ENCODE results near the gene AMIGO3.
"Not testable (repeated sequence)": the region's sequence is repeated elsewhere in the genome, so short reads cannot be mapped to it uniquely, and the experiment has no call there.

AMIGO3 gene

DNA sequence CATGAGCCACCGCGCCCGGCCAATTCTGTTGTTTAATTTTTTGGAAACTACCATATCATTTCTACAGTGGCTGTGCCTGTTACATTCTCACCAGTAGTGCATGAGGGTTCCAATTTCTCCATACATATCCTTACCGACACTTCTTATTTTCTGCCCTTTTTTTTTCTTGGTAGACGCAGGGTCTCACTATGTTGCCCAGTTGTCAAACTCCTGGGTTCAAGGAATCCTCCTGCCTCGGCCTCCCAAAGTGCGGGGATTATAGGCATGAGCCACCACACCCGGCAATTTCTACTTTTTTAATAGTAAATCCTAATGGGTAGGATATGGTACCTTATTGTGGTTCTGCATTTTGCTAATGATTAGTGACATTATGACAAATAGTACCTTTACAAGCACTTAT is 9.6 kb downstream of the AMIGO3 start:
- no peak for DNase-seq (ENCODE audit: low spot score)

DNA sequence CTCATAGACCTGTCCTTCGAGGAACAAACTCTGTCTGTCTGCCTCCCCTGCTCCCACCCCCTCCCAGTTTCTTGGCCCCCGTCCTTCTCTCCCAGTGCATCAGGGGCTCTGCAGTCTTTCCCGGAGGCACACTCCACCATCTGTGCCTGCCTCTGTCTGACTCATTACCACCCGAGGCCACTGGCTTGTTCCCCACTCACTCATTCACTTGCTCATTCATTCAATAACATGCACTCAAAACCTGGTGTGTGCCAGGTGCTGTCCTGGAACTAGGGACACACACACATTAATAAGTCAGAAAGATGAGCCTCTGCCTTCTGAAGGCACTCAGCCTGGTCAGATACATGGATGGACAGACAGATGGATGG is 12.4 kb downstream of the AMIGO3 start:
- peak; percentile 26 for DNase-seq (ENCODE audit: low spot score)

DNA sequence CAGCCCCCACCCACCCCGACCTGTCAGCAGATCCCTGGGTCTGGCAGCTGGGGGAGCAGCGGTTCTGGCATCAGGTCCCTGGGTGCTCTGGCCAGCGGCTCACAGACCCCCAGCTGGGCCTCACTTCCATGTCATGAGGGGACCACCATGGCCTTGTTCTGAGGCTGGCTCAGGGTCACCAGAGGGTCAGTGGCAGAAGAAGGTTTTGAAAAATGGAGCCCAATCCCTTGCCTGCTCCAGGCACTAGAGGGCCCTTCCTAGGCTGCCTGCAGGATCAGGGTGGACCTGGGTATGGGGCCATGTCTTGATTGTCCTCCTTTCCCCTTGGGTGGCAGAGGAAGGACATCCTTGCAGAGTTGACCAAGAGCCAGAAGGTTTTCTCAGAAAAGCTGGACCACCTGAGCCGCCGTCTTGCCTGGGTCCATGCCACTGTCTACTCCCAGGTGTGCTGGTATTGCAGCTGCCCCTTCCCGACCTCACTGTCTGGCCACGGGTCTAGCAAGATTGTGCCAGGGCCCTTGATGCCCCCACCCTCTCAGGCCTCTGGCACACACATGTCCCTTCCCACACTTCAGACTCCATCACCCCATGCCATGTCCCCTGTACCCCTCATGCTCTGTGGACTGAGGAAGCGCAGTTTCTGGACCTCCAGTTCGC is 12.9 kb downstream of the AMIGO3 start:
- DNase-seq (ENCODE audit: low spot score): no peak

DNA sequence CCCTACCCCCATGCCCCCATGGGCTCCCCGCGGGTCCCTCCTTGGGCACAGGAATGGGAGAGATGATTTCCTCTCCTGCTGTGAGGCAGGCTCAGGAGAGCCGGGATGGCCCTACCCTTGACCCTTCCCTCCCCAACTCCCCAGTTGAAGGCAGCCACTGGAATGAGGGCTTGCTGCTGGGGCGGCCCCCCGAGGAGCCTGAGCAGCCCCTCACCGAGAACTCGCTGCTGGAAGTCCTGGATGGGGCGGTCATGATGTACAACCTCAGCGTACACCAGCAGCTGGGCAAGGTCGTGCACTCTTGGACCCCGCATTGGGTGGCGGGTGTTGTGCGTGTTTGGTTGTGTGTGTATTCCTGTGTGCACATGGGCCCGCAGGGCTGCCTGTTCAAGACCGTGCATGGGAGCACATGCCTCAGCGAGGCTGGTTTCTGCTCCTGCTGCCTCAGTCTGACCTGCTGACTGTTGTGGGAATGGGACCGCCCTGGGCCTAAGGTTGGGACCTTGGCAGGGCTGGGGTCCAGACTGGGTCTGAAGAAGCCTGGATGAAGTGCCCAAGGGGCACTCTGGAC is 14.0 kb downstream of the AMIGO3 start:
- no peak for DNase-seq (ENCODE audit: low spot score)

DNA sequence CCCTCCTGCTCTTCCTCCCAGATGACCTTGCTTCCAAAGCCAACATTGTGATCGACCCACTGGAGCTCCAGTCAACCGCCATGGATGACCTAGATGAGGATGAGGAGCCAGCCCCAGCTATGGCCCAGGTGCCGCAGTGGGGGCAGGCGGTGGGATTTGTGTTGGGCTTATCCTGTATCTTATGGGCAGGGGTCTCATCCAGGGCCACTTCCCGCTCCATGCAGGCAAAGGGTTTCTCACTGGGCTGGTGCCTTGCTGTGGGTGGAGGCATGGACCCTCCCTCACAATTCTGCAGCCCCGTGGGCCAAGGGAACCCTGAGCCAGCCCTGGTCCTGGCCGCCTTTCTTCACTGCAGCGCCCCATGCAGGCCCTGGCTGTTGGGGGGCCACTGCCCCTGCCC is 14.9 kb downstream of the AMIGO3 start:
- no peak for DNase-seq (ENCODE audit: low spot score)

DNA sequence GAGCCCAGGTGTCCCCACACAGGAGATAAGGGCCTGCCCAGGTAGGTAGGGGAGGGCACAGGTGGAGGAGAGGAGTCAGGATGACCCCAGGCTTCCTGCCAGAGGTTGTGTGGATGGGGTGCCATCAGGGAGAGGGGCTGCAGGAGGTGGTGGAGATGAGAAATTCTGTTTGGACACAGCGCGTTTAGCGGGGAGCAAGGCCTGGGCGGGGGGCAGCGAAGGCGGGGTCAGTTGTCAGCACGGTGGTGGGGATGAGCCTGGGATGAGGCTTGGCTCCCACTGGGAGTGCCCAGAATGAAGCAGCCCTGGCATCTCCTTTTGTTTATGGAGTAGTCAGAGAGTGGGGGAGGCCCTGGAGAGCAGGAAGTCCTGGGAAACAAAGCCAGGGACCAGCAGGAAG is 15.5 kb downstream of the AMIGO3 start:
- no peak for DNase-seq (ENCODE audit: low spot score)

DNA sequence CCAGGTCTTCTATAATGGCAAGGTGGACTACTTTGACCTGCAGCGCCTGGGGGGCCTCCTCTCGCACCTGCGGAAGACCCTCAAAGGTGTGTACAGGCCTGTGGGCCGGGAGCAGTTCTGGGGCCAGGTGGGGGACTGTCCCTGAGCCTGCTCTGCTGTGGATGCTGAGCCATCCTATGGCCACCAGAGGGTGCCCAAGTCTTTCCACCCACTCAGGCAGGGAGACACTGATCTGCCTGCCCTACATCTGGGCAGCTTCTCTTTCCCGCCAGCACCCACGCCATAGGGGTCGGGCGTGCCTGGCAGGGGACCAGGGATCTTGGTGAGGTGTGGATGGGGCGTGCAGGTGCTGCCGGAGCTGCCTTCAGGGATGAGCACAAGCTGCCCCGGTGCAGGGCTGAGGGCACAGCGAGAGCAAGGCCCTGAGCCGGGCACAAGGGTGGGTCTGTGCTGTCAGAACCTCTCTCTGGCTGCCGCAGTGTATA is 16.0 kb downstream of the AMIGO3 start:
- peak; percentile 89 for DNase-seq (ENCODE audit: low spot score)

DNA sequence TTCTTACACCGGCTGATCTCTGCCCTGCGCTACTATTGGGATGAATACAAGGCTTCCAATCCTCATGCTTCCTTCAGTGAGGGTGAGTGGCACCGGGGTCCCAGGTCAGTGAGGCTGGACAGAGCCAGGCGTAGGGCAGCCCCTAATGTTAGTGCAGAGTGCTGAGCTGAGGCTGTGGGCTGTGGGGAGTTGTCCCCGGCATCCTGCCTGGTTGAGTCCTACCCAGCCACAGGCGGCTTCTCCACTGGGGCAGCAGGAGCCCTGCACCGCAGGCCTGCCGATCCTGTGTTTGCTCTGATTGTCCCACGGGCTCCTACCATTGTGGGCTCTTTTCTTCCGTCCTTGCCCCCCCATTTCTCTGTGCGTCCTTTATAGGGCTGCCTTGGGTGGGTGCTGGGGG is 16.8 kb downstream of the AMIGO3 start:
- DNase-seq (ENCODE audit: low spot score): no peak

DNA sequence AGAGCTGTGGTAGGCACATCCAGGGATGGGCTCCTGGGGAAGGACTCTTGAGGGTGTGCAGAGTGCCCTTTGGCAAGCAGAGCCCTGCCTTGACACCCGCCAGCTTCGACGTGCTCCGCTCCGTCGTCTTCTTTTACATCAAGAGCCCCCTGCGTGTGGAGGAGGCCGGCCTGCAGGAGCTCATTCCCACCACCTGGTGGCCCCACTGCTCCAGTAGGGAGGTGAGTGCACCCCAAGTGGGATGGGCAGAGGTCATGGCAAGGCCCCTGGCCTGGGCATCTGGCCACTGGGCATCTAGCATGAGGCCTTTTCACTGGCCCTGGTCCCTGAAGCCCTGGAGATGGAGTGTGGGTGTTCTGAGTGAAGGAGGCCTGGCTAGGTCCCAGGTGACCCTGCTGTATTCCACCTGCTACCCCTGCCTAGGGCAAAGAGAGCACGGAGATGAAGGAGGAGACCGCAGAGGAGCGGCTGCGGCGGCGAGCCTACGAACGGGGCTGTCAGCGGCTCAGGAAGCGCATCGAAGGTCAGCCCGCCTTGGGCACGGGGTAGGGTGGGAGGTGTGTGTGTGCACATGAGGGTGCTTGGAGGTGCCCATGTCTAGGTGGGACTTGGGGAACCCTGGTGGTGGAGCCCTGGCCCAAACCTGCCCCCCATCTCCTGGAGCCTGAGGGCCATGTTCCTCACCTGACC is 18.0 kb downstream of the AMIGO3 start:
- peak; percentile 43 for DNase-seq (ENCODE audit: low spot score)

DNA sequence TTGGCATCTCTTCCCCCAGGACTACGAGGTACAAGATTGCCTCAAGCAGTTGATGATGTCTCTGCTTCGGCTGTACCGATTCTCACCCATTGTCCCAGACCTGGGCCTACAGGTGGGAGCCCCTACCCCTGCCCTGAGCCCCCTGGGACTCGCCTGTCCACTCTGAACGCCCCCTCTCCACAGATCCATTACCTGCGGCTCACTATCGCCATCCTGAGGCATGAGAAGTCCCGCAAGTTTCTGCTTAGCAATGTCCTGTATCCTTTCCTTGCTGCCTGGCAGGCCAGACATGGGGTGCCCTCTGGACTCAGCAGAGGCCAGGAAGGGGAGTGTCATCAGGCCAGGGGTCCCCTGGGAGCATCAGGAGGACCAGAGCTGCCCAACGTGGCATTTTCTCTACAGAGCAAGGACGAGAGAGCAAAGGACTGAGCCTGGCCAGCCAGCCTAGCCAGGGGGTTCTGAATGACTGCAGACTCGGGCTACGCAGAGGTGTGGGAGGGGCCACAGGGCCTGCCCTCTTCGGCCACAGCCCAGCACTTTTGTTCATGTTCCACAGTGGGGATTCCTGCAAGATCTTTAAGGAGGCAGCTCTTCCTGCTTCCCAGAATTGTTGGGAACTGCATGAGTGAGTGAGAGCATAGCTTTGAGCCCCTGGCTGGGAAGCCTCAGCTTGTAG is 18.9 kb downstream of the AMIGO3 start:
- DNase-seq (ENCODE audit: low spot score): no peak

DNA sequence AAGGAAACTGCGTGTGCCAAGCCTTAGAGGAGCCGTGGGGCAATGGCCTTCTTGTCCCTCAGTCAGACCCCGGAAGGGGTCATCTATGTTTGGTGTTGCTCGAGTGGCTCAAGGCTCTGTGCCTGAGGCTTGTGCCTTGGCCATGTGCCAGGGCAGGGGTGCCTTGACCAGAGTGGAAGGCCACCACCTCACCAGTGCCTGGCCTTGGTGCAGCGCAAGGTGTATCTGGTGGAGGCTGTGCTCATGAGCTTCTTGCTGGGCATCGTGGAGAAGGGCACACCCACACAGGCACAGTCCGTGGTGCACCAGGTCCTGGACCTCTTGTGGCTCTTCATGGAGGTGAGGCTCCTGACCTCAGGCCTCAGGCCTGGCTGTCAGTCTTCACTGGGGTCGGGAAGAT is 19.5 kb downstream of the AMIGO3 start:
- no peak for DNase-seq (ENCODE audit: low spot score)

DNA sequence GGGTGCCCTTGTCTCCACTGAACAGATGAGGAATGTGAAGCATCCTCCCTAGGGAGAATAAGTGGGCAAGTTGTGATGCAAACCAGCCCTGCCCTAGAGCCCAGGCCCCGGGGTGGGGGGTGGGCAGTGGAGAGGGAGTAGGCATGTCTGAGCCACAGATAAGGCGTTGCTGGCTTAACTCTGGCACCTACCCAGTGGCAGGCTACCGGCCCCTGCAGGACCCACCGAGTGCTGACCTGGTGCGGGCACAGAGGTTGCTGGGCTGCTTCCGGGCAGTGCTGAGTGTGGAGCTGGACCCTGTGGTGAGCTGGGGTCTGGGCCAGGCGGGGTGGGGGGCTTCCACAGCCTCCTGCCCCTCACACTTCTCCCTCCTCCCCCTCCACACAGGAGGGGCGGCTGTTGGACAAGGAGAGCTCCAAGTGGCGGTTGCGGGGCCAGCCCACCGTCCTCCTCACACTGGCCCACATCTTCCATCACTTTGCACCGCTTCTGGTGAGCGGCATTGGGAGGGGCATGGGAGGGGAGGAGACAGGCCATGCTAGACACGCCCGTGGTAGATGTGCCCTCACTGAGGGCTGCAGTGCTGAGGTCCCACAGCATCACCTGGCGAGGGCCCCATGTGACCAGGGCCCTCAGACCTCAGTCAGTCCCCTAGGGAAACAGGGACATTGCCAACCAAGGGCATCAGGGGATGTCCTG is 20.1 kb downstream of the AMIGO3 start:
- peak; percentile 36 for DNase-seq (ENCODE audit: low spot score)

DNA sequence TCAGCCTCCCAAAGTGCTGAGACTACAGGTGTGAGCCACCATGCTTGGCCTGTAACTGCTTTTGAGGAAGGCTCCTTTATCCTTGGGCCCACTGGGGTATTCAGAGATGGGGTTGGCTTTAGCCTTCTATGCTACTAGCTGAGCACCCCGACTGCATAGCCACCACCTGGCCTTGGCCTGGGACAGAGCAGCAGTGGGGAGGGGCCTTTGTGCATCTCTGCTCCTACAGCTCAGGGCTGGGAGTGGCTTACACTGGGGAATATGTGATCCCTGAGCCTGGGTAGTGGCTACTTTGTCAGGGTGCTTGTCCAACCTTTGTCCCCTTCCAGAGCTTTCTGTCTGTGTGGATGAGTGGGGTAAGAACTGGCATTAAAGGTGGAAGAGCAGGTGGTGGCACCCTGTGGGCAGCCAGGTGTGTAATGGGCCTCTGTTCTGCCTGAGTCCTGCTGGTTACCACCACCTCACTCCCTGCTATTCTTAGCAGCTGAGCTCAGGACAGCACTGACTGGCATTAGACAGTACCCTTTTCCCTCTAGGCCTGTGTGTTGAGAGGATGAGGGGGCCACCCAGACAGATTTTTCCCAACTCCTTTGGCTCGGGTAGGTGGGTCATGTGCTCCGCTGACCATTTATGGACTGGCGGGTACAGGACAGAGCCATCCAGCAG is 24.0 kb downstream of the AMIGO3 start:
- not testable (repeated sequence) for DNase-seq (ENCODE audit: low spot score)

DNA sequence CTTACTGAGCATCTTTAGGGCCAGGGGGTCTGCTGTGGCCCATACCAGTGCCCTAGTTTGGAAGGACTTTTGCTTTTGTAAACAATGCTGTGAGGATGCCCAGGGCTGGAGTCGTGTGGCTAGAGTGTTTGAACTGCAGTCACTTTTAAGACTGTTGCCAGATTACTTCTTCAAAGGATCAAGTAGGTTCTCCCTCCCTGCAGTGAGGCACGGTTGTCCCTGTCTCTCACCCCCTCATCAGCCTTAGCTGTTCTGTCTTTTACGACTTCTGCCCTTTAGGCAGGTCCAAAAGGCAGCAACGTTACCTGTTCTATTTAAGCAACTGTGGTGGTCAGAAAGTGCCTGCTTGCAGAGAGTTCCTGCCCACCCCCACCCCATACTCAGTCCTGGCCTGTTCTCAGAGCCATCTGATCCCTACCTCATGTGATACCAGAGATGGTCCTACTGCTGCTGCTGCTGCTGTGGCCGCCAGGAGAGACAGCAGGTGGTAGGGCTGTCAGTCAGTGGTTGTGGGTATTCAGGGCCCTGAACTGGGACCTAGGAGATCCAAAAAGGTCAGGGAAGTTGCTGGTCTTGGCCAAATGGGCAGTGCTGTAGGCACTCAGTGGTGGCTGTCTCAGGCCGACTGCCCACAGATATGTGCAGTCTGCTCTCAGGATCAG is 24.9 kb downstream of the AMIGO3 start:
- DNase-seq (ENCODE audit: low spot score): not testable (repeated sequence)

DNA sequence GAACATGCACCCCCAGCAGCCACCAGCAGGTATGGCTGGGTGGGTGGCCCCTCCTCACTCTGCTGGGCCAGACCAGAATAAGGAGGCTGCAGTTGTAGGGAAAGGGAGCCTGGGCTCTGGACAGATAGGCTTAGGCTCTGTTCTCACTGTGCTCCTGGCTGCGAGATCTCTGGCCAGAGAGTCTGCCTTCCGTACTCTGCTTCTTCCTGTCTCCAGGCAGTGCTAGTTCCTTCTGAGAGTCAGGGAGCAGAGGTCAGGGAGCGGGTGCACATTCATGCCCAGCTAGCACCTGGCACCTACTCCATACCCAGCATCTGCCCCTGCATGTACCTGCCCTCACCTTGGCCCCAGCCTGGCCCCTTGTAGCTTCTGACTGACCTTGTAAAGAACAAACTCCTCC is 28.0 kb downstream of the AMIGO3 start:
- not testable (repeated sequence) for DNase-seq (ENCODE audit: low spot score)

DNA sequence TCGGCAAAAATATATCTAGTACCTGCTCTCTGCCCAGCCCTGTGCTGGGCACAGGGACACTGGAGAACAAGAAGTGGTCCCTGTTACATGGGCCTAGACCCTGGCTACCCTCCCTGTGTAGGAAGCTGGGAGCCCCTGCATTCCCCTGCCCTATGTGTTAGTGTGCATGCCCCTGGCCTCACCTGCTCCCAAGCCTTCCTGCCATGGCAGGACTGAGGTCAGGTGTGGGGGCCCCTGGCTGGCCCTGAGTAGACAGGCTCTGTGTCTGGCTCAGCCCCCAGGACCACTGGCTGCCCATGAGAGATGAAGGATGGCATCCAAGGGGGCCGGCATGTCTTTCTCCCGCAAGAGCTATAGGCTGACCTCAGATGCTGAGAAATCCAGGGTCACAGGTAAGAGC is 28.6 kb downstream of the AMIGO3 start:
- DNase-seq (ENCODE audit: low spot score): not testable (repeated sequence)

DNA sequence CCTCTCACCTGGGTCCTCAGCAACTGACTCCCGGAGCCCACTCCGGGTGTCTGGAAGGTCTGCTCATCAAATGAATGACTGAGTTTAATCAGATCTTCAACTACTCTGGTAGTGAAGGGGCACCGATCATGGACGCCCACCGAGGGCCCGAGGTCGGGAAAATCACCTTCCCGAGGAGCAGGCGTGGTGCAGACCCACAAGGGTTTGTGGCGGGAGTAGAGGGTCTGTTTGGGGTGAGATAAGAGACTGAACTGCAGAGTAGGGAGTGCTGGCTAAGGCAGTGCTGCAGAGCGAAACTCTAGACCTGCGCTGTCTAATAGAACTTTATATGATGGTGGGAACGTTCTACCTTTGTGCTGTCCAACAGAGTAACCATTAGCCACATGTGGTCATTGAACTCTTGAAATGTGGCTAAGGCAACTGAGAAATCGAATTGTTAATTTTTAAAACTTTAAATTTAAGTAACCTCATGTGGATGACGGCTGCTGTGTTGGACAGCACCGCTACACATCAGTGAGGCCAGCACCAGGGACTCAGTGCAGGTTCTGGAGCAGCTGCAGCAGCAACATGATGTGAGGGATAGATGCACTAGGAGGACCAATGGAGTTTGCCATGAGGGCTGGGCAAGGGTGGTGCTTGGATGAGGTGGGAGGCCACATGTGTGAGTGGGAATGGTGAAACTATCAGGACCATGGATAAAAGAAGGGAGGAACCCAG is 29.4 kb downstream of the AMIGO3 start:
- DNase-seq (ENCODE audit: low spot score): not testable (repeated sequence)

DNA sequence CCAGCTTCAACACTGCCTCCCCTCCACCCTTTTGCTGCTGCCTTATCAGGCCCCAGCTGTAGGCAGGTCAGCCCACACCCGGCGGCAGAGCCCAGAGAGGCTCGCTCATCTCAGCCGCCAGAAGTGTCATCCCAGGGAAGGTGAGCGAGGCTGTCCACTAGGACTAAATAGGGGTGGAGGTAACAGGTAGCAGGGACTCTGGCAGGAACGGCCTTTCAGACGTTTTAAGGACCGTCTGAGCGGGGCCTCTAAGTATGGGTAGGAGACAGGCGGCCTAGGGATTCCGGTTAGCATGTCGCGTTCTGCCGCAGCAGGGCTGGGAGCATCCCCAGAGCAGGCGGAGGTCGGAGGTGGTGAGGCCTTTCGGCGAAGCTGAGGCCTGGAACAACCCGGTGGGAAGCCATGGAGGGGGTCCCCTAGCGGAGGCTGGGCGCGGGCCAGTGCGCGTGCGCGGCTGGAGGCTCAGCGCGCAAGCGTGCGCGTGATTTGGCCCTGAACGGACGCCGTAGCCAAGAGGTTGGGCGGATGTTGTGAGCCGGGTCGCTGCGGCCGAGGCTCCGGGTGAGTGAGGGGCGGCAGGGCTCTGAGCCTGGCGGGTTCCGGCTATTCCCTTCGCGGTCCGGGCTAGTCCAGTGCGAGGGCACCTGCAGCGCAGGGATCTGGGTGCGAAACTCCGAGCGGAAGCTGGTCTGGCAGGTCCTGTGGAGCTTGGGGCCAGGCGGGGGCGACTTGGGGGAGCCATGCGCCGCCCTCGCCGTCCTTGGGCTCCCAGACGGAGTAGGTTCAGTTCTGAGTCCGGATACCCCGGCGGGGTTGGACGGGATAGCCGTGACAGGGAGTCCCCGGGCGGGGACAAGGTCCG is 30.2 kb downstream of the AMIGO3 start, which contains the start of the genes MST1 and RNF123:
TSS of gene MST1 (minus strand) at position 429 of the 862 bp plus-strand sequence. CDS start 783 bp downstream, outside the sequence.
TSS of gene RNF123 (plus strand) at position 512 of the 862 bp plus-strand sequence. CDS start 1,609 bp downstream, outside the sequence.
- peak; percentile 93 for DNase-seq (ENCODE audit: low spot score)

Data from AG08395 (cell line).